ENCODE measurements around the gene GABRR3. TPM values are rescaled to one million over a fixed set of nuclear protein-coding genes. Genes with fewer than 3 reads are reported as not detected.

The GABRR3 gene
- polyA plus RNA-seq, 1 donor (not counting 4 experiments of a cell fraction or from before 2014, with no cell fraction given), result not detected

DNA sequence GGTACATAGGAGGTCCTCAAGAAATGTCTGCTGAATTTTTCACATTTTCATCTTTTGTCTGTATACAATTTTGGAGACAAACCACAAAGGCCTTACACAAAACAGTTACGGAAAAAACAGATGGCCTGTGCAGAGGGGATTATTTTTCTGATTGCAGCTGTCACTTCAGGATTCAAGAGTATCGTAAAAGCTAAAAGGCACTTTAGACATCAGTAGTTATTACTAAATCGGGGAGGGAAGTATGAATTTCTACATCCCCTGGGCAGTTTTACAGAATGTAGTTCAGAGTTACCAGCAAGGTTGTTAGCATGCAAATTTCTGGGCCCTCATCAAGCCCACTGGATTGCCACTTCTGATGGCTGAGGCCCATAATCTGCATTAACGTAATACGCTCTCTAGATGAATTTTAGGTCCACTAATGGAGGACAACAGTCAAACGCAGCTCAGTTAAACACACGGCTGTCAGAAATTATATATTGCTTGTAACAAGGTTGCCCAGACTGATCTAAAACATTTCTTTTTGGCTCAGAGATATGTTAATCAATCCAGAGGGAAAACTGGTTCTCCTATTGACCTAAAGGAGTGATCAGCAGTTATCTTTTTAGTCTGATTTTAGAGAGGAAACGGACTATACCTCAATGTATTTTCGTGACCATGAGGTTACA lies 64.0 kb downstream of the GABRR3 start:
- H3K9me3 ChIP-seq (ENCODE audit: control insufficient read depth, low read depth, low read length), result no peaks in the 10 kb centered on the region
- H3K9ac ChIP-seq (ENCODE audit: control insufficient read depth, extremely low read depth, insufficient read depth, low read length), result peak overlapping the region; percentile 84
- peak overlapping the region; percentile 66 to 85 (median 74) for H3K4me3 ChIP-seq (ENCODE audit: control insufficient read depth in 2 of 3, extremely low read depth in 1 of 3, insufficient read depth in 2 of 3, low read depth in 1 of 3, low read length in 3 of 3)
- peak overlapping the region; percentile 79 for H3K27ac ChIP-seq (ENCODE audit: control insufficient read depth, insufficient read depth, low read length)
- peaks cover 55% of the 10 kb centered on the region for H3K79me2 ChIP-seq (ENCODE audit: control insufficient read depth, insufficient read depth, low read length)
- H3K4me2 ChIP-seq (ENCODE audit: control insufficient read depth, extremely low read depth, insufficient read depth, low read depth, low read length), result peak overlapping the region; percentile 94
- no peaks in the 10 kb centered on the region for H3K27me3 ChIP-seq (ENCODE audit: control insufficient read depth, extremely low read depth, insufficient read depth, low read length)
- H3K36me3 ChIP-seq (ENCODE audit: control insufficient read depth in 2 of 2, extremely low read depth in 1 of 2, insufficient read depth in 2 of 2, low read length in 2 of 2), result peaks cover 6 to 14% of the 10 kb centered on the region in 2 experiments
- H2AFZ ChIP-seq (ENCODE audit: control insufficient read depth, low read length), result peak overlapping the region; percentile 86
- FAIRE-seq, result no peak
- TF ChIP-seq, protein P1, sequence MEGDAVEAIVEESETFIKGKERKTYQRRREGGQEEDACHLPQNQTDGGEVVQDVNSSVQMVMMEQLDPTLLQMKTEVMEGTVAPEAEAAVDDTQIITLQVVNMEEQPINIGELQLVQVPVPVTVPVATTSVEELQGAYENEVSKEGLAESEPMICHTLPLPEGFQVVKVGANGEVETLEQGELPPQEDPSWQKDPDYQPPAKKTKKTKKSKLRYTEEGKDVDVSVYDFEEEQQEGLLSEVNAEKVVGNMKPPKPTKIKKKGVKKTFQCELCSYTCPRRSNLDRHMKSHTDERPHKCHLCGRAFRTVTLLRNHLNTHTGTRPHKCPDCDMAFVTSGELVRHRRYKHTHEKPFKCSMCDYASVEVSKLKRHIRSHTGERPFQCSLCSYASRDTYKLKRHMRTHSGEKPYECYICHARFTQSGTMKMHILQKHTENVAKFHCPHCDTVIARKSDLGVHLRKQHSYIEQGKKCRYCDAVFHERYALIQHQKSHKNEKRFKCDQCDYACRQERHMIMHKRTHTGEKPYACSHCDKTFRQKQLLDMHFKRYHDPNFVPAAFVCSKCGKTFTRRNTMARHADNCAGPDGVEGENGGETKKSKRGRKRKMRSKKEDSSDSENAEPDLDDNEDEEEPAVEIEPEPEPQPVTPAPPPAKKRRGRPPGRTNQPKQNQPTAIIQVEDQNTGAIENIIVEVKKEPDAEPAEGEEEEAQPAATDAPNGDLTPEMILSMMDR (optimal IDR thresholded peaks at IDR 0.05 in 1 of 3, IDR thresholded peaks at IDR 0.05 in 1 of 3, conservative IDR thresholded peaks at IDR 0.05 in 1 of 3; ENCODE audit: extremely low read depth in 1 of 3, insufficient read depth in 2 of 3, low read length in 3 of 3), result no peak
- TF ChIP-seq EZH2 (IDR thresholded peaks at IDR 0.05; ENCODE audit: low read length), result no peak
- DNase-seq (ENCODE audit: low read depth, low spot score), result no peak
- H3K4me1 ChIP-seq (ENCODE audit: control insufficient read depth, extremely low read depth, insufficient read depth, low read length), result peaks cover 15% of the 10 kb centered on the region
- dilution Hi-C loops (cut with MboI; ENCODE audit: extremely low pct_ligation_motif_present, low sequenced_read_pairs), result no loop called here
- no peaks in the 10 kb centered on the region for H4K20me1 ChIP-seq (ENCODE audit: control insufficient read depth, extremely low read depth, insufficient read depth, low read length)
- no peaks in the 10 kb centered on the region for H3K9me1 ChIP-seq (ENCODE audit: control insufficient read depth, extremely low read depth, insufficient read depth, low read length)

DNA sequence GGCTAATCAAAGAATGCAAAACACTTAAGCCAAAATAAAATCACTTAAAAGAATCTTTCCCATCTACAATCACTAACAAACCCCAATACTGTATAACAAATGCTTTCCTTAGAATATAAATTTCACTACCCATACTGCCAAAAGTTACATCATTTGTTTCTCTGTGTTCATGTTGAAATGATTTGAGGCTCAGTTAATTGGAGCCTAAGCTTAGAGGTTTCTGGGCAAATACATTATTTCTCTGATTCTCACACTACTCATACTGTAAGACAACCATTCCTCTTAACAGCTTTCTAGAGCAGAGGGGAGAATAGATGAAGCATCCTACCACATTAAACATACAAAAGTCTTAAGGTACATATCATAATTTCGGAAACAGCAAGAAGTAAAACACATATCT lies 65.0 kb downstream of the GABRR3 start:
- no peak overlapping the region for H3K9ac ChIP-seq (ENCODE audit: control insufficient read depth, extremely low read depth, insufficient read depth, low read length)
- no peaks in the 10 kb centered on the region for H3K9me3 ChIP-seq (ENCODE audit: control insufficient read depth, low read depth, low read length)
- peaks cover 63% of the 10 kb centered on the region for H3K79me2 ChIP-seq (ENCODE audit: control insufficient read depth, insufficient read depth, low read length)
- H3K4me3 ChIP-seq (ENCODE audit: control insufficient read depth in 2 of 3, extremely low read depth in 1 of 3, insufficient read depth in 2 of 3, low read depth in 1 of 3, low read length in 3 of 3), result peak overlapping the region in 2 of 3 experiments; percentile 66 to 85
- H2AFZ ChIP-seq (ENCODE audit: control insufficient read depth, low read length), result no peak overlapping the region
- DNase-seq (ENCODE audit: low read depth, low spot score) (no peak), FAIRE-seq (no peak)
- dilution Hi-C loops (cut with MboI; ENCODE audit: extremely low pct_ligation_motif_present, low sequenced_read_pairs), result no loop called here
- H3K9me1 ChIP-seq (ENCODE audit: control insufficient read depth, extremely low read depth, insufficient read depth, low read length), result no peaks in the 10 kb centered on the region
- TF ChIP-seq, protein P1 (optimal IDR thresholded peaks at IDR 0.05 in 1 of 3, IDR thresholded peaks at IDR 0.05 in 1 of 3, conservative IDR thresholded peaks at IDR 0.05 in 1 of 3; ENCODE audit: extremely low read depth in 1 of 3, insufficient read depth in 2 of 3, low read length in 3 of 3), result no peak
- TF ChIP-seq EZH2 (IDR thresholded peaks at IDR 0.05; ENCODE audit: low read length), result no peak
- H3K36me3 ChIP-seq (ENCODE audit: control insufficient read depth in 2 of 2, extremely low read depth in 1 of 2, insufficient read depth in 2 of 2, low read length in 2 of 2), result peaks cover 6 to 14% of the 10 kb centered on the region in 2 experiments
- no peak overlapping the region for H3K27ac ChIP-seq (ENCODE audit: control insufficient read depth, insufficient read depth, low read length)
- peaks cover 15% of the 10 kb centered on the region for H3K4me1 ChIP-seq (ENCODE audit: control insufficient read depth, extremely low read depth, insufficient read depth, low read length)
- H3K27me3 ChIP-seq (ENCODE audit: control insufficient read depth, extremely low read depth, insufficient read depth, low read length), result no peaks in the 10 kb centered on the region
- peak overlapping the region; percentile 94 for H3K4me2 ChIP-seq (ENCODE audit: control insufficient read depth, extremely low read depth, insufficient read depth, low read depth, low read length)
- H4K20me1 ChIP-seq (ENCODE audit: control insufficient read depth, extremely low read depth, insufficient read depth, low read length), result no peaks in the 10 kb centered on the region
